OCI-LY7 (cell line): ENCODE measurements around the gene KMT5B. TPM values are rescaled to one million over a fixed set of nuclear protein-coding genes. Genes with fewer than 3 reads are reported as not detected.

Source experiments
- BruUV-seq: library from RNA; stranded (reverse); fragments of 400-500 nt; replicated peaks from 2 replicates; lab custom pipeline; 2021; lab: Mats Ljungman, UMichigan
- CTCF ChIA-PET: fragments of 300-600 bp; sonication (Branson Sonifier 250); formaldehyde crosslinking; loops from one replicate; lab custom pipeline; 2022; ENCODE audit warnings: antibody characterized with exemption; ENCODE audit not compliant: unreplicated experiment; lab: Charles Lee
- POLR2A ChIA-PET: fragments of 300-600 bp; sonication (Branson Sonifier 250); formaldehyde crosslinking; loops from one replicate; lab custom pipeline; 2022; ENCODE audit warnings: antibody characterized with exemption; lab: Charles Lee
- DNase-seq: peaks from one replicate; pipeline ENCODE4 v3.0.0-alpha.2; 2015; ENCODE audit warnings: low spot score
- H2AFZ ChIP-seq: fragments of 200-600 bp; sonication (generic), shearing (Covaris generic); 2 replicates; pipeline ENCODE4 v1.6.1; 2014; ENCODE audit warnings: mild to moderate bottlenecking, antibody characterized with exemption, low read length, moderate library complexity
- H3K27ac ChIP-seq: fragments of 200-600 bp; sonication (generic); 2 replicates; pipeline ENCODE4 v1.5.1; 2014; ENCODE audit warnings: mixed run types, low read depth, mild to moderate bottlenecking, moderate library complexity, low read length, inconsistent platforms; ENCODE audit not compliant: poor library complexity, severe bottlenecking
- H3K36me3 ChIP-seq: fragments of 200-600 bp; sonication (generic); 2 replicates; pipeline ENCODE4 v1.6.1; 2014; ENCODE audit warnings: mild to moderate bottlenecking, antibody characterized with exemption, low read length, moderate library complexity, mixed read lengths; ENCODE audit not compliant: insufficient read depth
- H3K4me1 ChIP-seq: fragments of 200-600 bp; sonication (generic); 2 replicates; pipeline ENCODE4 v1.5.1; 2014; ENCODE audit warnings: mild to moderate bottlenecking, low read length; ENCODE audit not compliant: insufficient read depth, poor library complexity, severe bottlenecking
- H3K4me2 ChIP-seq: fragments of 200-600 bp; sonication (generic); 2 replicates; pipeline ENCODE4 v1.6.1; 2014; ENCODE audit warnings: mild to moderate bottlenecking, low read length
- H3K4me3 ChIP-seq: fragments of 200-600 bp; sonication (generic); 2 replicates; pipeline ENCODE4 v1.5.1; 2014; ENCODE audit warnings: mild to moderate bottlenecking, low read depth, low read length; ENCODE audit not compliant: poor library complexity, severe bottlenecking
- H3K79me2 ChIP-seq: fragments of 200-600 bp; sonication (generic); 2 replicates; pipeline ENCODE4 v1.6.1; 2016; ENCODE audit warnings: low read depth, mild to moderate bottlenecking, low read length, moderate library complexity, mixed read lengths; ENCODE audit not compliant: insufficient read depth
- H3K9me2 ChIP-seq: fragments of 200-600 bp; sonication (generic); 2 replicates; pipeline ENCODE4 v1.6.1; 2016; ENCODE audit warnings: mild to moderate bottlenecking, low read length, mixed read lengths; ENCODE audit not compliant: insufficient read depth
- H3K9me3 ChIP-seq: fragments of 200-600 bp; sonication (generic); 2 replicates; pipeline ENCODE4 v1.6.1; 2014; ENCODE audit warnings: mild to moderate bottlenecking, mixed run types, low read length, mixed read lengths
- H4K20me1 ChIP-seq: fragments of 200-600 bp; sonication (generic); 2 replicates; pipeline ENCODE4 v1.6.1; 2014; ENCODE audit warnings: mild to moderate bottlenecking, antibody characterized with exemption, low read length, moderate library complexity, mixed read lengths; ENCODE audit not compliant: insufficient read depth
- EZH2phosphoT487 ChIP-seq: fragments of 200-600 bp; sonication (generic); IDR thresholded peaks from 2 replicates; pipeline ENCODE4 v1.6.1; 2018; ENCODE audit warnings: low read depth, borderline replicate concordance, mild to moderate bottlenecking, mixed run types, antibody characterized with exemption, low read length, moderate library complexity, mixed read lengths
- intact Hi-C: fragments of 100-400 bp; cut with micrococcal nuclease; formaldehyde crosslinking; loops from one replicate; pipeline ENCODE4 v1.10.0; 2022; ENCODE audit not compliant: unreplicated experiment
- total RNA-seq, 2 experiments: library from RNA; depleted of rRNA in 1 of 2; stranded (reverse); fragments of >200 nt in 1 of 2; shearing (Covaris generic) in 1 of 2; gene quantifications; 2 replicates each; pipeline ENCODE4 v1.2.3, GENCODE V29; 2014 to 2022
- TF ChIP-seq, protein P1 (sequence below): fragments of 200-600 bp; sonication (generic); conservative IDR thresholded peaks from 2 replicates; pipeline ENCODE4 v1.5.1; 2014; ENCODE audit warnings: mild to moderate bottlenecking, antibody characterized with exemption, low read length, moderate library complexity, mixed read lengths

Gene KMT5B
- total RNA-seq, 2 experiments from 2014 or later = 14.3 to 28.8 TPM

DNA sequence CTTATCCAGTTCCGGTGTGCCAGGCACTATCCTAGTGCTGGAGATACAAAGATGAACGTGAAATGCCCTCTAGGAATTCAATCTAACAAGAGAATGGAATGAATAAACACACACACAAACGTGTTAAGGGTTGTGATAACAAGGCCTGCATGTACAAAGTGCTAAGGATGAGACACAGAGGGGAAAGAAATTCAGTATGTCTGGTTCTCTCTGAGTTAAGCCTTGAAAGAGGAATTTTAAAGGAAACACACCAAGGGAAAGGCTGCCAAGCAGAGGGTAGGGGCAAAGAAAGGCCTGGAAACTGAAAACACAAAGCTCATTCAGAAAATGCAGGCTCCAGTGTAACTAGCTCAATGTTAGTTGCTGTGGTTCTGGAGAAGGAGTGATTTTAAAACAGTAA is 96.1 kb downstream of the KMT5B start:
- Histone ChIP-seq H3K4me3 (no peak overlapping the region), H3K36me3 (peaks cover 32% of the 10 kb centered on the region), H4K20me1 (peaks cover 28% of the 10 kb centered on the region), H3K27ac (no peak overlapping the region), H3K9me3 (no peaks in the 10 kb centered on the region), H3K4me1 (peaks cover 30% of the 10 kb centered on the region), H3K4me2 (no peak overlapping the region), H2AFZ (no peak overlapping the region), H3K79me2 (peaks cover 66% of the 10 kb centered on the region), H3K9me2 (no peaks in the 10 kb centered on the region)
- POLR2A ChIA-PET = interaction anchor here (0.6 kb wide), 1 partner anchor 903 kb away, joined by 3 read pairs; no protein-coding TSS in a partner anchor
- CTCF ChIA-PET = no interaction called here
- TF ChIP-seq, protein P1, sequence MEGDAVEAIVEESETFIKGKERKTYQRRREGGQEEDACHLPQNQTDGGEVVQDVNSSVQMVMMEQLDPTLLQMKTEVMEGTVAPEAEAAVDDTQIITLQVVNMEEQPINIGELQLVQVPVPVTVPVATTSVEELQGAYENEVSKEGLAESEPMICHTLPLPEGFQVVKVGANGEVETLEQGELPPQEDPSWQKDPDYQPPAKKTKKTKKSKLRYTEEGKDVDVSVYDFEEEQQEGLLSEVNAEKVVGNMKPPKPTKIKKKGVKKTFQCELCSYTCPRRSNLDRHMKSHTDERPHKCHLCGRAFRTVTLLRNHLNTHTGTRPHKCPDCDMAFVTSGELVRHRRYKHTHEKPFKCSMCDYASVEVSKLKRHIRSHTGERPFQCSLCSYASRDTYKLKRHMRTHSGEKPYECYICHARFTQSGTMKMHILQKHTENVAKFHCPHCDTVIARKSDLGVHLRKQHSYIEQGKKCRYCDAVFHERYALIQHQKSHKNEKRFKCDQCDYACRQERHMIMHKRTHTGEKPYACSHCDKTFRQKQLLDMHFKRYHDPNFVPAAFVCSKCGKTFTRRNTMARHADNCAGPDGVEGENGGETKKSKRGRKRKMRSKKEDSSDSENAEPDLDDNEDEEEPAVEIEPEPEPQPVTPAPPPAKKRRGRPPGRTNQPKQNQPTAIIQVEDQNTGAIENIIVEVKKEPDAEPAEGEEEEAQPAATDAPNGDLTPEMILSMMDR = no peak
- TF ChIP-seq EZH2phosphoT487 = no peak
- no TSS peak for BruUV-seq
- intact Hi-C loops = no loop called here
- no peak for DNase-seq

DNA sequence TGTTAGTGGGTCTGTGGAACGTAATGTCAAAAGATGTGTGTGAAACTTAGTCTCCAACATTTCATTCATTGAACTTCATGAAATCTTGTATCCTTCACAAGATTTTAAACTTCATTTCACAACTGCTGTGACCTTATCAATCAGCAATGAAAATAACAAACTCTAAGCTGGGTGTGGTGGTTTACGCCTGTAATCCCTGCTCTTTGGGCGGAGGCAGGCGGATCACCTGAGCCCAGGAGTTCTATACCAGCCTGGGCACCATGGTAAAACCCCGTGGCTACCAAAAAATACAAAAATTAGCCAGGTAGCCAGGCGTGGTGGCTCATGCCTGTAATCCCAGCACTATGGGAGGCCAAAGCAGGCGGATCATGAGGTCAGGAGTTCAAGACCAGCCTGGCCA is 97.0 kb downstream of the KMT5B start:
- Histone ChIP-seq H3K9me2 (no peaks in the 10 kb centered on the region), H3K4me1 (peaks cover 26% of the 10 kb centered on the region), H3K4me2 (no peak overlapping the region), H3K9me3 (no peaks in the 10 kb centered on the region), H3K27ac (no peak overlapping the region), H3K36me3 (peaks cover 32% of the 10 kb centered on the region), H3K79me2 (peaks cover 68% of the 10 kb centered on the region), H2AFZ (no peak overlapping the region), H3K4me3 (no peak overlapping the region), H4K20me1 (peaks cover 28% of the 10 kb centered on the region)
- CTCF ChIA-PET = no interaction called here
- intact Hi-C loops = no loop called here
- DNase-seq = no peak
- TF ChIP-seq, protein P1 = no peak
- TF ChIP-seq EZH2phosphoT487 = no peak
- POLR2A ChIA-PET = no interaction called here
- no TSS peak for BruUV-seq

DNA sequence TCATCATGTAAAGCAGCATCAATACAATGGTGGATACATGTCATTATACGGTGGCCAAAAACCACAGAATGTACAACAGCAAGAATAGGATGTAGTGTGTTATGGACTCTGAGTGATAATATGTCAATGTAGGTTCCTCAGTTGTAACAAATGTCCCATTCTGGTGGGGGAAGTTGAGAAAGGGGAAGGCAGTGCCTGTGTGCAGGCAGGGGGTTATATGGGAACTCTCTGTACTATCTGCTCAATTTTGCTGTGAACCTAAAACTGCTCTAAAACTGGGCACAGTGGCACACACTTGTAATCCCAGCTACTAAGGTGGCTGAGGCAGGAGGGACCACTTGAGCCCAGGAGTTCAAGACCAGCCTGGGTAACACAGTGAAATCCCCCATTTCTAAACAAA is 97.8 kb downstream of the KMT5B start:
- peaks cover 74% of the 10 kb centered on the region for H3K79me2 ChIP-seq
- no peak for DNase-seq
- H3K9me2 ChIP-seq = no peaks in the 10 kb centered on the region
- H2AFZ ChIP-seq = no peak overlapping the region
- ChIA-PET CTCF (no interaction called here), POLR2A (interaction anchor here (1.0 kb wide), 1 partner anchor 14 kb away, joined by 4 read pairs; no protein-coding TSS in a partner anchor)
- no peak overlapping the region for H3K27ac ChIP-seq
- intact Hi-C loops = no loop called here
- H3K4me1 ChIP-seq = peaks cover 26% of the 10 kb centered on the region
- H3K36me3 ChIP-seq = peaks cover 32% of the 10 kb centered on the region
- H4K20me1 ChIP-seq = peaks cover 27% of the 10 kb centered on the region
- no peak overlapping the region for H3K4me2 ChIP-seq
- TF ChIP-seq EZH2phosphoT487 = no peak
- TF ChIP-seq, protein P1 = no peak
- BruUV-seq = no TSS peak
- H3K9me3 ChIP-seq = no peaks in the 10 kb centered on the region
- H3K4me3 ChIP-seq = no peak overlapping the region
